Measurements from ENCODE around the gene PIGZ.

The PIGZ gene

GRCh38 chr3:196969134-196969659, 564 bp upstream of the PIGZ start:
- H3K4me3 ChIP-seq (ENCODE audit: low read length), result peak overlapping the region; percentile 76
- H3K79me2 ChIP-seq (ENCODE audit: low read length), result no peaks in the 10 kb centered on the region
- no peak for TF ChIP-seq CTCF (IDR thresholded peaks at IDR 0.05; ENCODE audit: low read depth, low read length)
- TF ChIP-seq EZH2phosphoT487 (IDR thresholded peaks at IDR 0.05; ENCODE audit: low read depth), result no peak
- peak overlapping the region; percentile 78 for H3K4me2 ChIP-seq (ENCODE audit: low read length)
- peaks cover 9% of the 10 kb centered on the region for H3K36me3 ChIP-seq (replicated peaks; ENCODE audit: low read depth, low read length)
- H3K9me3 ChIP-seq (ENCODE audit: insufficient read depth, low read length), result peaks cover 16% of the 10 kb centered on the region; the same call in 1 of the 2 replicates
- no peaks in the 10 kb centered on the region for H4K20me1 ChIP-seq (ENCODE audit: insufficient read depth, low read length)
- H3K9ac ChIP-seq (ENCODE audit: low read length), result peak overlapping the region; percentile 67
- H3K27ac ChIP-seq (ENCODE audit: low read length), result no peak overlapping the region
- H3K4me1 ChIP-seq (ENCODE audit: low read length), result peaks cover 9% of the 10 kb centered on the region; the same call in 1 of the 2 replicates
- 0 out of 2 replicates have a peak, but pooled peaks cover 3% of the 10 kb centered on the region for H3K27me3 ChIP-seq (ENCODE audit: low read depth, low read length)
- H2AFZ ChIP-seq (ENCODE audit: low read depth, low read length), result peak overlapping the region; percentile 70; the same call in 1 of the 2 replicates

- H3K36me3 ChIP-seq (replicated peaks; ENCODE audit: low read depth, low read length), result peaks cover 9% of the 10 kb centered on the region
- peaks cover 16% of the 10 kb centered on the region; the same call in 1 of the 2 replicates for H3K9me3 ChIP-seq (ENCODE audit: insufficient read depth, low read length)
- H2AFZ ChIP-seq (ENCODE audit: low read depth, low read length), result no peak overlapping the region
- no peak for TF ChIP-seq EZH2phosphoT487 (IDR thresholded peaks at IDR 0.05; ENCODE audit: low read depth)
- no peak for TF ChIP-seq CTCF (IDR thresholded peaks at IDR 0.05; ENCODE audit: low read depth, low read length)
- H3K4me2 ChIP-seq (ENCODE audit: low read length), result peak overlapping the region; percentile 56; the same call in 1 of the 2 replicates
- no peaks in the 10 kb centered on the region for H3K79me2 ChIP-seq (ENCODE audit: low read length)
- H3K9ac ChIP-seq (ENCODE audit: low read length), result no peak overlapping the region
- H4K20me1 ChIP-seq (ENCODE audit: insufficient read depth, low read length), result no peaks in the 10 kb centered on the region
- H3K4me3 ChIP-seq (ENCODE audit: low read length), result 0 out of 2 replicates have a peak overlapping the region, but pooled peaks have one; percentile 67
- H3K27ac ChIP-seq (ENCODE audit: low read length), result no peak overlapping the region
- 0 out of 2 replicates have a peak, but pooled peaks cover 3% of the 10 kb centered on the region for H3K27me3 ChIP-seq (ENCODE audit: low read depth, low read length)
- peaks cover 15% of the 10 kb centered on the region for H3K4me1 ChIP-seq (ENCODE audit: low read length)
These were observed 1.0 kb downstream of the PIGZ start for GRCh38 chr3:196967412-196968232.

- peaks cover 16% of the 10 kb centered on the region; the same call in 1 of the 2 replicates for H3K9me3 ChIP-seq (ENCODE audit: insufficient read depth, low read length)
- peaks cover 22% of the 10 kb centered on the region for H3K4me1 ChIP-seq (ENCODE audit: low read length)
- H2AFZ ChIP-seq (ENCODE audit: low read depth, low read length), result no peak overlapping the region
- H3K27me3 ChIP-seq (ENCODE audit: low read depth, low read length), result 0 out of 2 replicates have a peak, but pooled peaks cover 3% of the 10 kb centered on the region
- H3K4me2 ChIP-seq (ENCODE audit: low read length), result no peak overlapping the region
- TF ChIP-seq EZH2phosphoT487 (IDR thresholded peaks at IDR 0.05; ENCODE audit: low read depth), result no peak
- peaks cover 9% of the 10 kb centered on the region for H3K36me3 ChIP-seq (replicated peaks; ENCODE audit: low read depth, low read length)
- H3K79me2 ChIP-seq (ENCODE audit: low read length), result no peaks in the 10 kb centered on the region
- H3K4me3 ChIP-seq (ENCODE audit: low read length), result no peak overlapping the region
- H3K9ac ChIP-seq (ENCODE audit: low read length), result no peak overlapping the region
- no peaks in the 10 kb centered on the region for H4K20me1 ChIP-seq (ENCODE audit: insufficient read depth, low read length)
- no peak overlapping the region for H3K27ac ChIP-seq (ENCODE audit: low read length)
These were observed 1.9 kb downstream of the PIGZ start for GRCh38 chr3:196966526-196967401.

GRCh38 chr3:196965804-196966173, 2.8 kb downstream of the PIGZ start:
- Histone ChIP-seq H3K79me2 (ENCODE audit: low read length) (no peaks in the 10 kb centered on the region), H3K4me2 (ENCODE audit: low read length) (no peak overlapping the region), H3K9ac (ENCODE audit: low read length) (no peak overlapping the region), H3K36me3 (replicated peaks; ENCODE audit: low read depth, low read length) (peaks cover 9% of the 10 kb centered on the region), H3K27me3 (ENCODE audit: low read depth, low read length) (peaks cover 7% of the 10 kb centered on the region; the same call in 1 of the 2 replicates), H3K4me3 (ENCODE audit: low read length) (no peak overlapping the region), H3K27ac (ENCODE audit: low read length) (no peak overlapping the region), H4K20me1 (ENCODE audit: insufficient read depth, low read length) (no peaks in the 10 kb centered on the region), H3K9me3 (ENCODE audit: insufficient read depth, low read length) (peaks cover 16% of the 10 kb centered on the region; the same call in 1 of the 2 replicates), H3K4me1 (ENCODE audit: low read length) (peaks cover 22% of the 10 kb centered on the region), H2AFZ (ENCODE audit: low read depth, low read length) (no peak overlapping the region)
- no peak for TF ChIP-seq EZH2phosphoT487 (IDR thresholded peaks at IDR 0.05; ENCODE audit: low read depth)
- TF ChIP-seq CTCF (IDR thresholded peaks at IDR 0.05; ENCODE audit: low read depth, low read length), result no peak

All from OCI-LY3 (cell line).